SU-DHL-6 (cell line): ENCODE data around the gene INTS1.

Source experiments
- H2AFZ ChIP-seq: fragments of 200-600 bp; sonication (generic); 2 replicates; pipeline ENCODE4 v1.6.1; 2014; ENCODE audit warnings: low read depth, mild to moderate bottlenecking, moderate library complexity, mixed read lengths, antibody characterized with exemption, low read length; ENCODE audit not compliant: severe bottlenecking
- H3F3A ChIP-seq: fragments of 200-600 bp; shearing (Covaris generic); 2 replicates; pipeline ENCODE4 v1.6.0; 2016; ENCODE audit warnings: antibody characterized with exemption, mild to moderate bottlenecking; ENCODE audit not compliant: insufficient read depth
- H3K27ac ChIP-seq: fragments of 200-600 bp; sonication (generic); 2 replicates; pipeline ENCODE4 v1.5.1; 2016; ENCODE audit warnings: low read depth, mild to moderate bottlenecking, low read length, moderate library complexity, mixed read lengths
- H3K27me3 ChIP-seq: fragments of 200-600 bp; sonication (generic), shearing (Covaris generic); 2 replicates; pipeline ENCODE4 v1.6.0; 2014; ENCODE audit warnings: mild to moderate bottlenecking, low read length
- H3K36me3 ChIP-seq: fragments of 200-600 bp; sonication (generic); 2 replicates; pipeline ENCODE4 v1.6.1; 2014; ENCODE audit warnings: mild to moderate bottlenecking, low read length, mixed read lengths
- H3K4me2 ChIP-seq: fragments of 300-600, 200-600 bp; shearing (Covaris generic), sonication (generic); 2 replicates; pipeline ENCODE4 v1.6.0; 2014; ENCODE audit warnings: low read length, low read depth, mild to moderate bottlenecking; ENCODE audit not compliant: poor library complexity, severe bottlenecking
- H3K4me3 ChIP-seq: fragments of 200-600 bp; sonication (generic); 2 replicates; pipeline ENCODE4 v1.5.1; 2014; ENCODE audit warnings: antibody characterized with exemption, low read length, mild to moderate bottlenecking, mixed read lengths; ENCODE audit not compliant: insufficient read depth, poor library complexity, severe bottlenecking
- H3K79me2 ChIP-seq: fragments of 200-600 bp; sonication (generic); 2 replicates; pipeline ENCODE4 v1.6.1; 2014; ENCODE audit warnings: mild to moderate bottlenecking, low read length, moderate library complexity; ENCODE audit not compliant: insufficient read depth
- H3K9ac ChIP-seq: fragments of 200-600 bp; sonication (generic); 2 replicates; pipeline ENCODE4 v1.7.0; 2014; ENCODE audit warnings: mild to moderate bottlenecking, low read length
- H3K9me2 ChIP-seq: fragments of 200-600 bp; sonication (generic); replicated peaks from 2 replicates; pipeline ENCODE4 v1.6.1; 2014; ENCODE audit warnings: low read length; ENCODE audit not compliant: insufficient read depth
- H3K9me3 ChIP-seq: fragments of 200-600 bp; sonication (generic); 2 replicates; pipeline ENCODE4 v1.6.1; 2014; ENCODE audit warnings: low read length, mixed read lengths; ENCODE audit not compliant: insufficient read depth
- H4K20me1 ChIP-seq: fragments of 200-600 bp; sonication (generic); 2 replicates; pipeline ENCODE4 v1.6.1; 2014; ENCODE audit warnings: low read depth, mild to moderate bottlenecking, antibody characterized with exemption, low read length, moderate library complexity, mixed read lengths
- CTCF ChIP-seq: fragments of 200-600 bp; sonication (generic); IDR thresholded peaks from one replicate; pipeline ENCODE4 v1.5.1; 2017; ENCODE audit warnings: antibody characterized with exemption, mild to moderate bottlenecking, low read length, moderate library complexity; ENCODE audit not compliant: insufficient read depth, poor library complexity, severe bottlenecking
- EZH2phosphoT487 ChIP-seq: fragments of 200-600 bp; sonication (generic), shearing (Covaris generic); conservative IDR thresholded peaks from 2 replicates; pipeline ENCODE4 v1.6.1; 2018; ENCODE audit warnings: mild to moderate bottlenecking, antibody characterized with exemption, low read length, moderate library complexity, mixed read lengths

The INTS1 gene

GRCh38 chr7:1501487-1502270 is 2.5 kb downstream of the INTS1 start:
- Histone ChIP-seq H2AFZ (no peak overlapping the region), H3K4me2 (no peak overlapping the region), H3F3A (no peaks in the 10 kb centered on the region), H4K20me1 (no peaks in the 10 kb centered on the region), H3K79me2 (peaks cover 30% of the 10 kb centered on the region), H3K9me3 (no peaks in the 10 kb centered on the region), H3K9me2 (no peaks in the 10 kb centered on the region), H3K4me3 (no peak overlapping the region), H3K9ac (no peak overlapping the region), H3K27me3 (no peaks in the 10 kb centered on the region), H3K36me3 (no peaks in the 10 kb centered on the region), H3K27ac (no peak overlapping the region)
- TF ChIP-seq EZH2phosphoT487 = no peak
- no peak for TF ChIP-seq CTCF

- H3K4me2 ChIP-seq = no peak overlapping the region
Observed at GRCh38 chr7:1500064-1500807, 4.0 kb downstream of the INTS1 start.

GRCh38 chr7:1499367-1500029 is 4.7 kb downstream of the INTS1 start:
- Histone ChIP-seq H2AFZ (no peak overlapping the region), H3K9me3 (no peaks in the 10 kb centered on the region), H3K27ac (no peak overlapping the region), H3K9me2 (no peaks in the 10 kb centered on the region), H3K4me3 (no peak overlapping the region), H3K36me3 (no peaks in the 10 kb centered on the region), H3F3A (no peaks in the 10 kb centered on the region), H3K79me2 (peaks cover 30% of the 10 kb centered on the region), H3K9ac (no peak overlapping the region), H3K27me3 (no peaks in the 10 kb centered on the region), H4K20me1 (no peaks in the 10 kb centered on the region), H3K4me2 (no peak overlapping the region)
- TF ChIP-seq CTCF (no peak), EZH2phosphoT487 (no peak)

More at GRCh38 chr7:1500064-1500807, 4.0 kb downstream of the INTS1 start:
- Histone ChIP-seq H3F3A (no peaks in the 10 kb centered on the region), H3K9me2 (no peaks in the 10 kb centered on the region), H3K9ac (no peak overlapping the region), H3K27ac (no peak overlapping the region), H3K9me3 (no peaks in the 10 kb centered on the region), H3K27me3 (no peaks in the 10 kb centered on the region), H2AFZ (no peak overlapping the region), H3K36me3 (no peaks in the 10 kb centered on the region), H3K4me3 (no peak overlapping the region), H4K20me1 (no peaks in the 10 kb centered on the region), H3K79me2 (peaks cover 30% of the 10 kb centered on the region)
- no peak for TF ChIP-seq CTCF
- TF ChIP-seq EZH2phosphoT487 = no peak
